Measurements from ENCODE around the gene FXYD6. TPM values are rescaled to one million over a fixed set of nuclear protein-coding genes. Genes with fewer than 3 reads are reported as not detected.

The FXYD6 gene
- total and polyA plus RNA-seq, 8 donors = 41.4 to 188 (median 157) TPM

- H3K36me3 ChIP-seq = no peaks in the 10 kb centered on the region
- no peak for TF ChIP-seq CTCF (IDR thresholded peaks at IDR 0.05)
- H3K4me1 ChIP-seq = peaks cover 5 to 53% of the 10 kb centered on the region in 2 donors
- H3K4me3 ChIP-seq = peak overlapping the region in 1 of 2 donors; percentile 20
- no peak for DNase-seq
- H3K27me3 ChIP-seq = peaks cover 34 to 63% of the 10 kb centered on the region in 2 donors
- H3K27ac ChIP-seq = peak overlapping the region; percentile 26 to 60
- no peak for ATAC-seq
- intact Hi-C loops (cut with DNase I) = no loop called here
- no peaks in the 10 kb centered on the region for H3K9me3 ChIP-seq
These were observed 2.1 kb downstream of the FXYD6 start for GRCh38 chr11:117874253-117874909.

- Histone ChIP-seq H3K27me3 (peaks cover 30 to 57% of the 10 kb centered on the region in 2 donors), H3K36me3 (no peaks in the 10 kb centered on the region), H3K27ac (peak overlapping the region in 1 of 2 donors; percentile 60), H3K4me3 (no peak overlapping the region), H3K9me3 (no peaks in the 10 kb centered on the region), H3K4me1 (peaks cover 5 to 53% of the 10 kb centered on the region in 2 donors)
- no peak for DNase-seq
- TF ChIP-seq CTCF (IDR thresholded peaks at IDR 0.05) = no peak
- intact Hi-C loops (cut with DNase I) = no loop called here
- no peak for ATAC-seq
These were observed 2.7 kb downstream of the FXYD6 start for GRCh38 chr11:117873828-117874125.

GRCh38 chr11:117872975-117873827, 3.3 kb downstream of the FXYD6 start:
- H3K36me3 ChIP-seq = no peaks in the 10 kb centered on the region
- no peak for TF ChIP-seq CTCF (IDR thresholded peaks at IDR 0.05)
- H3K4me1 ChIP-seq = peaks cover 5 to 53% of the 10 kb centered on the region in 2 donors
- intact Hi-C loops (cut with DNase I) = no loop called here
- H3K4me3 ChIP-seq = no peak overlapping the region
- no peak overlapping the region for H3K27ac ChIP-seq
- ATAC-seq = no peak
- no peak for DNase-seq
- no peaks in the 10 kb centered on the region for H3K9me3 ChIP-seq
- H3K27me3 ChIP-seq = peaks cover 24 to 51% of the 10 kb centered on the region in 2 donors

GRCh38 chr11:117872420-117872961, 4.0 kb downstream of the FXYD6 start:
- DNase-seq (no peak), ATAC-seq (no peak)
- no peak overlapping the region for H3K4me3 ChIP-seq
- intact Hi-C loops (cut with DNase I) = no loop called here
- no peak overlapping the region for H3K27ac ChIP-seq
- peaks cover 23 to 44% of the 10 kb centered on the region in 2 donors for H3K27me3 ChIP-seq
- H3K36me3 ChIP-seq = no peaks in the 10 kb centered on the region
- no peak for TF ChIP-seq CTCF (IDR thresholded peaks at IDR 0.05)
- H3K9me3 ChIP-seq = no peaks in the 10 kb centered on the region
- peaks cover 5 to 51% of the 10 kb centered on the region in 2 donors for H3K4me1 ChIP-seq

- Histone ChIP-seq H3K36me3 (no peaks in the 10 kb centered on the region), H3K4me1 (peaks cover 5 to 44% of the 10 kb centered on the region in 2 donors), H3K27me3 (peaks cover 15 to 37% of the 10 kb centered on the region in 2 donors), H3K27ac (no peak overlapping the region), H3K4me3 (no peak overlapping the region), H3K9me3 (no peaks in the 10 kb centered on the region)
- no peak for ATAC-seq
- intact Hi-C loops (cut with DNase I) = no loop called here
- TF ChIP-seq CTCF (IDR thresholded peaks at IDR 0.05) = no peak
- DNase-seq = no peak
These were observed 4.7 kb downstream of the FXYD6 start for GRCh38 chr11:117871784-117872183.
